ENCODE data around the gene SNX30.
A peak's percentile ranks its signal among the peaks of the same experiment; 100 is the strongest.

DNA sequence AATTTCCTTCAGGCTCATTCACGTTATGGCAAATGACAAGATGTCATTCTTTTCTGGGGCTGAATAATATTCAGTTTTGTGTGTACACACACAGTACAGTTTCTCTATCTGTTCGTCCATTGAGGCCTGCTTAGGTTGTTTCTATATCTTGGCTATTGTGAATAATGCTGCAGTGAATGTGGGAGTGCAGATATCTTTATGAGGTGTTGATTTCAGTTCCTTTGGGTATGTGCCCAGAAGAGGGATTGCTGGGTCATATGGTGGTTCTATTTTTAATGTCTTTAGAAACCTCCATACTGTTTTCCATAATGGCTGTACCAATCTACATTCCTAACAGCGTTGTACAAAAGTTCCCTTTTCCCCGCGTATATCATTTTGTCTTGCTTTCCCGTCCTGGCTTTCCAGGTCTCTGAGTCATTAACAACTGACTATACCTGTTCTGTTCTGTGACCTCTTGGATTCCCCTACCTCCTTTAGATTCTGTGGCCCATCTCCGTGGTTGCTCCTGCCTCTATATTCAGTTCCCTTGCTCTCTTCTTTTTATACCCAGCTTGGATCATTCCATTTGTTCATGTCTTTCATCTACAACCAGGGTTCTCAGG is 6.8 kb downstream of the SNX30 start:
- no peak for TF ChIP-seq ZNF670 (tag by site-specific recombination; IDR thresholded peaks at IDR 0.05; ENCODE audit: low read depth)
- TF ChIP-seq, protein P1, sequence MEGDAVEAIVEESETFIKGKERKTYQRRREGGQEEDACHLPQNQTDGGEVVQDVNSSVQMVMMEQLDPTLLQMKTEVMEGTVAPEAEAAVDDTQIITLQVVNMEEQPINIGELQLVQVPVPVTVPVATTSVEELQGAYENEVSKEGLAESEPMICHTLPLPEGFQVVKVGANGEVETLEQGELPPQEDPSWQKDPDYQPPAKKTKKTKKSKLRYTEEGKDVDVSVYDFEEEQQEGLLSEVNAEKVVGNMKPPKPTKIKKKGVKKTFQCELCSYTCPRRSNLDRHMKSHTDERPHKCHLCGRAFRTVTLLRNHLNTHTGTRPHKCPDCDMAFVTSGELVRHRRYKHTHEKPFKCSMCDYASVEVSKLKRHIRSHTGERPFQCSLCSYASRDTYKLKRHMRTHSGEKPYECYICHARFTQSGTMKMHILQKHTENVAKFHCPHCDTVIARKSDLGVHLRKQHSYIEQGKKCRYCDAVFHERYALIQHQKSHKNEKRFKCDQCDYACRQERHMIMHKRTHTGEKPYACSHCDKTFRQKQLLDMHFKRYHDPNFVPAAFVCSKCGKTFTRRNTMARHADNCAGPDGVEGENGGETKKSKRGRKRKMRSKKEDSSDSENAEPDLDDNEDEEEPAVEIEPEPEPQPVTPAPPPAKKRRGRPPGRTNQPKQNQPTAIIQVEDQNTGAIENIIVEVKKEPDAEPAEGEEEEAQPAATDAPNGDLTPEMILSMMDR (tag by site-specific recombination; IDR thresholded peaks at IDR 0.05), result no peak
- peak; percentile 89 for TF ChIP-seq WT1 (tag by site-specific recombination; IDR thresholded peaks at IDR 0.05)
- no peak for TF ChIP-seq YY1 (tag by site-specific recombination; IDR thresholded peaks at IDR 0.05)
- no peak for TF ChIP-seq SALL2 (tag by site-specific recombination; IDR thresholded peaks at IDR 0.05; ENCODE audit: borderline replicate concordance)
- TF ChIP-seq ZSCAN30 (tag by site-specific recombination; IDR thresholded peaks at IDR 0.05), result no peak
- TF ChIP-seq, protein P2, sequence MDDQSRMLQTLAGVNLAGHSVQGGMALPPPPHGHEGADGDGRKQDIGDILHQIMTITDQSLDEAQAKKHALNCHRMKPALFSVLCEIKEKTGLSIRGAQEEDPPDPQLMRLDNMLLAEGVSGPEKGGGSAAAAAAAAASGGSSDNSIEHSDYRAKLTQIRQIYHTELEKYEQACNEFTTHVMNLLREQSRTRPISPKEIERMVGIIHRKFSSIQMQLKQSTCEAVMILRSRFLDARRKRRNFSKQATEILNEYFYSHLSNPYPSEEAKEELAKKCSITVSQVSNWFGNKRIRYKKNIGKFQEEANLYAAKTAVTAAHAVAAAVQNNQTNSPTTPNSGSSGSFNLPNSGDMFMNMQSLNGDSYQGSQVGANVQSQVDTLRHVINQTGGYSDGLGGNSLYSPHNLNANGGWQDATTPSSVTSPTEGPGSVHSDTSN (CRISPR knock-in tag; IDR thresholded peaks at IDR 0.05), result no peak
- TF ChIP-seq ZEB2 (tag by site-specific recombination; IDR thresholded peaks at IDR 0.05), result no peak
- no peak for TF ChIP-seq RBAK (tag by site-specific recombination; IDR thresholded peaks at IDR 0.05)

All from HEK293 (cell line).